Dedifferentiated amniotic fluid mesenchymal stem cell (primary cell): ENCODE measurements around the gene THADA.
"Not testable (repeated sequence)": the region's sequence is repeated elsewhere in the genome, so short reads cannot be mapped to it uniquely, and the experiment has no call there.

Source experiments
- DNase-seq: peaks from one replicate; pipeline ENCODE4 v3.0.0-alpha.2; 2016; ENCODE audit errors: extremely low spot score

THADA gene

GRCh38 chr2:43412114-43412753 lies 183.6 kb downstream of the THADA start:
- no peak for DNase-seq

- no peak for DNase-seq
Measured at GRCh38 chr2:43410055-43410604, 185.7 kb downstream of the THADA start.

- DNase-seq: no peak
Measured at GRCh38 chr2:43408407-43409160, 187.3 kb downstream of the THADA start.

GRCh38 chr2:43407935-43408334 lies 187.9 kb downstream of the THADA start:
- no peak for DNase-seq

GRCh38 chr2:43406651-43407279 lies 189.1 kb downstream of the THADA start:
- DNase-seq: no peak

- DNase-seq: no peak
Measured at GRCh38 chr2:43405829-43406228, 190.0 kb downstream of the THADA start.

GRCh38 chr2:43402452-43402937 lies 193.3 kb downstream of the THADA start:
- DNase-seq: no peak

- DNase-seq: no peak
Measured at GRCh38 chr2:43402002-43402401, 193.8 kb downstream of the THADA start.

GRCh38 chr2:43400508-43400907 lies 195.3 kb downstream of the THADA start:
- DNase-seq: no peak

GRCh38 chr2:43399515-43400264 lies 196.1 kb downstream of the THADA start:
- DNase-seq: peak; percentile 68

- DNase-seq: no peak
Measured at GRCh38 chr2:43399098-43399497, 196.7 kb downstream of the THADA start.

- DNase-seq: no peak
Measured at GRCh38 chr2:43397821-43398220, 198.0 kb downstream of the THADA start.

- DNase-seq: no peak
Measured at GRCh38 chr2:43397411-43397810, 198.4 kb downstream of the THADA start.

- DNase-seq: not testable (repeated sequence)
Measured at GRCh38 chr2:43396344-43396743, 199.5 kb downstream of the THADA start.

GRCh38 chr2:43393918-43394317 lies 201.9 kb downstream of the THADA start:
- no peak for DNase-seq

- peak; percentile 66 for DNase-seq
Measured at GRCh38 chr2:43391878-43392215, 204.0 kb downstream of the THADA start.

GRCh38 chr2:43391201-43391877 lies 204.5 kb downstream of the THADA start:
- no peak for DNase-seq

GRCh38 chr2:43389581-43390466 lies 206.0 kb downstream of the THADA start:
- DNase-seq: no peak

- no peak for DNase-seq
Measured at GRCh38 chr2:43388371-43388770, 207.5 kb downstream of the THADA start.
